ENCODE data around the gene NPAS3.

Gene NPAS3

DNA sequence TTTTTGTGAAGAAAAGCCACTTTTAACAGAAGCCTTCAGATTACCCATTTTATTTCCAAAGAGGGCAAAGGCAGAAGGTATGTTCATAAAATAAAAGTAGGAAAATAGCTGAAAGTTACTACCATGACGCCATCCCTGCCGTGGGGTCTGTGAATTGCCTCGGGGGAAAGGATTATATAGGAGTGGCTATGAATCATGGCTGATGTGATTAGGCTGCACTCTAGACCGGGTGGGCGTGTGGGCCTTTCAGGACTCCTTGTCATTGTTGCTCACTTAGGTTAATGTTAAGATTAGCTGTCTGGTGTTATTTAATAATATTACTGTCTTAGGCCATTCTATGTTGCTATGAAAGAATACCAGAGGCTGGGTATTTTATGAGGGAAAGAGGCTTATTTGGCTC is 816.7 kb downstream of the NPAS3 start:
- no peak for DNase-seq (ENCODE audit: low read depth in 2 of 2)

DNA sequence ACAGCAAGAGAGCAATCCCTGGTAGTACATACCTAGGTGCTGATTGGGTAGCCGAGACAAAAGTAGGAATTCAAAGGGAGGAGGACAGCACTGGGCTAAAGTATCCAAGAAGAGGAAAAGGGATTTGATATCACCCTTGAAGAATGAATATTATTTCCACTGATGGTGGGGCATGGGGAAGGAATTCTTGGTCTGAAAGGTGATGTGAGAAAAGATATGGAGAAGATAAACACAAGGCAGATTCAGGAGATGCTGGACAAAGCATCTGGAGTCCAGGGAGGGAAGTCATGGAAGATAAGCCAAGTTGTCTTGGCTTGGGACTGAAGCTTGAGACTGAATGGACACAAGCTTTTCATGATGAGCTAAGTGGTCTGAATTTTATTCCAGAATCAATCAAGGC is 818.2 kb downstream of the NPAS3 start:
- no peak for DNase-seq (ENCODE audit: low read depth in 2 of 2)

DNA sequence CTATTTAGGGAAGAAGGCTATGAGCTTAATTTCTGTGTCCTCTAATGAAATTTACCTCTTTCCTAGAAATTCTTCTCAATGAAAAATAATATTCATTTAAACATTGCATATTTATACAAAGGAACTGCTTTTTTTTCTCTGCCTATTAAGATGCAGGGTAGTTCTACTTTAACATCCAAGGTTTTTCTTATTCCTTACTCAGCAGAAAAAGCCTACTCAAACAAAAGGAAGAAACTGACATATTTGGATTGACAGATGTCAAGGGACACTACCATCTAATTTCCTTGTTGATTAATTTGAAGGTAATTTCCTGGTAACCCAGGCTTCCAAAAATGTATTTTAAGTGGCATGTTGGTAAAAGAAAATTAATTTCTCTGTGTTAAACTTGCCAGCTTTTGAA is 819.9 kb downstream of the NPAS3 start:
- no peak for DNase-seq (ENCODE audit: low read depth in 2 of 2)

DNA sequence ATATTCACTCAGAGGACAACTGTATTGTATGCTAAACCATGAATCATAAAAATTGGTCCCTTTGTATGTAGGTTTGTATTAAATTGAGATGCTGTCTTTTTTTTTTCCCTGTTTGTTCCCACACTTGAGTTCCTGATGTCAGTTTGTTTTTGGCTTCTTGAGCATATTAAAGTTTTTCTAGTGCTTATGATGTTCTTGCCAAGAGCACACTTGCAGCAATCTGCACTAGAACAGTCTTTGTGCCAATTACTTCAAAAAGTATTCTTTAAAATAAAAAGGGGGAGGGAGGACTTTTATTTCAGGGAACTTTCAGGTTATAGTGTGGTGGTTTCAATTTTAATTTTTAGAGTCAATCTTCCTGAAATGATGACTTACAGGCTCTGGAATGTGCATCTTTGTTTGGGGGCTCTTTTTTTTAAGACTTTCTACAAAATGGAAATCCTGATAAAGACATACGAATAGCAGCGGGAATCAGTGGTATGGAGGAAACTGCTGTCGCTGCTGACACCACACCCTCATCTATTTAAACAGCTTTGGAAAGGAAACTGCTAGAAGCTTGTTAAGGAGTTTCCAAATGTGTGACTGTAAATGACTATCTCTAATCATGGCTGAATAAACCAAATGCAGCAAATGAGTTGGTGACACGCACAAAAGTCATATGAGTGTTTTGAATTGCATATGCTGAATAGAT is 823.6 kb downstream of the NPAS3 start:
- DNase-seq (ENCODE audit: low read depth in 2 of 2), result no peak

DNA sequence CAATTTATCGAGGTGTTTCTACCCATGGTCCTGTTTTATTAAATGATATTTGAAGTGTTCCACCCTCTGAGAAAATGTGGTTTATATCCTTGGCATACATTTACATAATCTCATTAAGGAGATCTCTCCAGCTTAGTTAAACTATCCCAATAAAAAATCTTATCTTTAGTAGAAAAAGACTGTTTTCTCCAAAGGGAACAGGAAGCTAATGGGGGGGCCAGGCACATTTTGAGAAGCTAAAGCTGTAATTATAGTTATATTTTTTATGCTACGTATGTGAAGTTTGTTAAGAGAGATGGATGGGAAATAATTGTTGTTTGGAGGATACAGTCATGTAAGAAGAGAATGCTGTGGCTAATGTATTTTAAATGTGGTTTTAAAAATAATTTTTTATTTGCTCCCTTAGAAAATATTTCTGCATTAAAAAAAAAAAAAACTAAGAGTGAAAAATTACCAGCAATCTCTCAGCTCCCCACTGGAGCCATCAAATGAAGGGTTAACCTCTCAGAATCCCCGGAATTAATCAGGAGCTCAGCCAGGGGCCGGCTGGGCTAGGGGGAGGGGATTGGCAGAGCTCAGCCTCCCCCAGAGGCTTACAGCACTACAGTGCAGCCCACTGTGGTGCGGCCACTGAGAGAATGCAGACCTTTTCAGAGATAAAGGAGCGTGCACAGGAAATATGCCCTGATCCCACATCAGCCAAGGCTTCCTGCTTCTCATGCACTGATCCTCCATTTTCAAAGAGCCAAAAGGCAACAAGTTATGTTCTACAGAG is 826.4 kb downstream of the NPAS3 start:
- DNase-seq (ENCODE audit: low read depth in 2 of 2), result no peak

DNA sequence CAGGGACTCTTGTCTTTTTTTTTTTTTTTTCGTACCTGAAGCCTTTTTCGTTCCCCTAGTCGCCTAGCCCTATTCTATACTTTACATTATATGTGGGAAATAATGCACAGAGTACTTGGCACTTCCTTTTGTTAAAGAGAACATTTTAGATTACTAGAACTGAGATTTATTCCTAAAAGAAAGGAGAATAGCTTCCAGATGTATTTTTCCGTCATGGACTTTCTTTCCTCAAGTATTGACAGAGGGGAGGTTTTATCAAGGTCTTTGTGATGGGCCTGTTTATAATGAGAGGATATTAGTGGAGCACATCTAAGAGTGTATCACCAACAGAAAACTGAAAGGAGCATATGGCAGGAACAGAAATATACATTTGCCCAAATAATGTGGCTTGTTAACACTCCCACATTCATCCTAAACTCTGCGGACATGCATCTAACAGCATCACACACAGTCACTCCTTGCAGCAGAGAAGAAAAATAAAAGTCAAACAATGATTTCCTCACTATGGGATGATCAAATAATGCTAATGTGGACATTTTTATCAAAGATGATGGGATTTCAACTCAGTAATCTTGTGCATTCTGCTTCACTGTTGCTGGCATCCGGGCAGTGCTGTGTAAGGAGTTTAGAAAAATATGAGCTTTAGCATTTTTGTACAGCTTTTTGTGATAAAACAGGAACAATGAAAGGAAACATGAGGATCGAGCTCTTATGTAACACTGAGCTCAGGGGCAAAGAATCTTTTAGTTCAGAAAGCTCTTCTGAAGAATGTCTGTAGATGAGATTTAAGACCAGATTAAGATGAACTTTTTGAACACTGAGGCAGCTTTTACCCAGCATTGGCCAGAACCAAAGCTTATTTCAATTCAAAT is 829.1 kb downstream of the NPAS3 start:
- DNase-seq (ENCODE audit: low read depth in 2 of 2), result no peak

DNA sequence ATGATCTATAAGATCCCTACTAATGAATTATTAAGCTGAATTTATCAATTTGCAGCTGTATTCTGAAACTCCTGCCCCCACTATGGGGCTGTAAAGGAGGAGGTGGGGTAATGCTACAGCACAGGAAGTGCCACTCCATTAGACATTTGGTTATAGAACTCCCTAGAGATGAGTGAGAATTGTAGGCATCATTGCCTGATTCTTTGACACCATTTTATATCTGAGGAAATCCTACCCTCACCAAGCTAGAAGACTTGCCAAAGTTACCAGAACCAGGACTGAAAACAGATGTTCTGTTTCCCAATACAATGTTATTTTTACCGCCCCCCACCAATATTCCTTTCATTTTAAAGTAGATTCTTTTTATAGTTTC is 829.8 kb downstream of the NPAS3 start:
- DNase-seq (ENCODE audit: low read depth in 2 of 2), result no peak

DNA sequence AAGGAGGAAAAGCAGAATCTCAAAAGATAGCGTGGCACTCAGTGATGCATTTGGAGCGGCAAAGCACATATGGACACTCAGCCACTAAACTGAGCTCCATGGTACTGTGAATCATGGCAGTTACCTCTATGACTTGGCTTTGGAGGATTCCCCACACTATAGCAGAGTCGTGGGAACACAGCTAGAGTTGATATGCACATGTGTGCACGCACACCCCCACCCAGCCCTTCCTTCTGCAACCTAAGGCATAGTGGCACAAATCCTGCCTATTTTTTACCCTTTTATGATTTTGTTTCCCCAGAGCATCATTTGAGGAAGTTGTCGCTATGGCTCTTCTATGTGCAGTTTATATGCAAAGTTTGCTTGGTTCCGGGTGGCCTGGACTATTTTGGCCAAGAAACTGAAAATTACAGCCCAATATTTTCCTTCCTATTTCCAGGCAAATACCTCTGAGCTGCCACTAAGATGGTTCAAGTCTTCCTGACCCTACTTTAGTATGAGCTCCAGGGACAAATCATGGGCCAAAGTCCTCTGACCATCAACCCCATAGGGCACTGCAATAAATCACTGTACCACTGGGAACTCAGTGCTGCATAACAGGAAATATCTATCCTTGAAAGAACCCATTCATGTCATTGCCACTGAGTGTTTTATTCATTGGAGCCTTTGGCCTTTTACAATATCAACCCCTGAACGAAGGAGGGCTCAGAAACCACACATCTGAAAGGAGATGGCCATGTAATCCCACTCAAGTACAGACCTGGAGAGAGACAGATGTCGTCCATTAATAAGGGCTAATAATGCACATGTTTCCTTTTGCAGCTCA is 834.7 kb downstream of the NPAS3 start:
- DNase-seq (ENCODE audit: low read depth in 2 of 2), result no peak

DNA sequence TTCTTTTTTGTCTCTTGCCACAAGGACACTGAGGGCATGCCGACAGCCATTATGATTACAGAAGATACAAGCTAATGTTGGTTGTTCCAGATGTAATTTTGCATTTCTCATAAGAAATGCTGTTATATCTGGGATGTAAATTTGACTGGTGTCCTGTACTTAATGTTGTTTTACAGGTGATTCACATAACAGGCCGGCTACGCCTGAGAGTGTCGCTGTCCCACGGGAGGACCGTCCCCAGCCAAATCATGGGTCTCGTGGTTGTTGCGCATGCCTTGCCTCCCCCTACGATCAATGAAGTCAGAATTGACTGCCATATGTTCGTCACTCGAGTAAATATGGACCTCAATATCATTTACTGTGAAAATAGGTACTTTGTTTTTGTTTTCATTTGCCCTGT is 835.5 kb downstream of the NPAS3 start:
- DNase-seq (ENCODE audit: low read depth in 2 of 2), result no peak

DNA sequence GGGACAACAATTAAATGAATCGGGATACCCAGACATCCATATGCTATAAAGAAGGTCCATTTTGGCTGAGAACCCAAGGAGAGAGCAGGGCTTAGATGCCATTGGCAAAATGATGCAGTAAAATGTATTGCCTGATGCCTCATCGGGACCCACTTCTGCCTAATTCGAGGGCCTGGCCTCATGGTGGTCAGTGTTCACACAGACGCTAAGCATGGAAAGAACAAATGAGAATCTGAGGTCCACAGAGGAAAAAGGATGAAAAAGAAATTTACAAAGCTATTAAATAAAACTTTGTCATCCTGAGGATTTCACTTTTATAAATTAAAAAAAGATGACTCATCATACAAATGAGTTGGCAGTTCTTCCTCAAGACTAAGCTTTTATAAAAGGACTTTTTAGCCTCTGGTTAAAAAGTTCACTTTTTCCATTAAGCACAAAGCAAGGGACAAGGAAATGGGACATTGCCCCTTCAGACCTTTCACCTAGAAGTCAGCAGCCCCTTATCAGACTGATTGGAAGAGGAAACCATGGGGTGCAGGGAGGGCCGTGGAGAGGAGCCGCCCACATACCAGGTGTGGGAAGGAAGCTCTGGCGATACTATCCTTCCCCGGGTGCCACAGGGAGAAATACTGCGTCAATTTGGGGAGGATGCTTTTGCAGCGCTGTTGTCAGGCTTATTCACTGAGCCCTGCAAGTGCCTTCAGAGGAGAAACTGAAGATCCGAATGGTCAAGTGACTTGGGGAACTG is 836.2 kb downstream of the NPAS3 start:
- DNase-seq (ENCODE audit: low read depth in 2 of 2), result no peak

DNA sequence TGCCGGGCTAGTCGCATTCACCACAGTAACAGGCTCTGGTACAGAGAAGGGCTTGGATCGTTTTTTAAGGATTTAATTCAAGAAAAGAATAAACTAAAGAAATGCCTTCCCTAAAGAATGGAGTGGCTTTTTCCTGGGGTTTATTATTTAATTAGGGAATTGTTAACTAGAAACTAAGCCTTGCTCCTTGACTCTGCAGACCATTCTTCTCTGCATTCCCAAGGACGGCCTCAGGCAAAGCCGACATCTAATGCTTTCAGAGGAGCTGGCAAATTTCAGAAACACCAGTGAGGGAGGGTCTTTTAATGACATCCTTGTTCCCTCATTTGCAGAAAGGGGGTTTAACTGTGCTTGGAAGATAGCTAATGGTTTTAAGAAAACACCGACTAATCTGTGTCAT is 838.2 kb downstream of the NPAS3 start:
- DNase-seq (ENCODE audit: low read depth in 2 of 2), result no peak

DNA sequence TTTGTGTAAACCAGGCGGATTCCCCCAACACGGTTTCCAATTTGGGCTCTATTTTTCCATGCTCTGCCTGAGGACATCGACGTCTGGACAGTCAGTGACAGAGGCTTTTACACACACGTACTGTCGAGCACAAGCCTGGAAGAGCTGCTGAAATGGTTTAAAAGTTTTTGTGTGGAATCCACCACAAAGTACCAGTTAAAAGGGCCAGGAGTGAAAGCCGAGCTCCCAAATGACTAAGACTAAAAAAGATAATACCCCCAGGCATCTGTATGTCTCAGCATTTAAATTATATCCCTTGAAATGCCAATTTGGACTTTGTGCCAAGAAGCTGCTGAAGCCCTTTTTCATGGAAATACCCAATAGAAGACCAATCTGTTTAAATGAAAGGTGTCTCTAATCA is 839.0 kb downstream of the NPAS3 start:
- no peak for DNase-seq (ENCODE audit: low read depth in 2 of 2)

DNA sequence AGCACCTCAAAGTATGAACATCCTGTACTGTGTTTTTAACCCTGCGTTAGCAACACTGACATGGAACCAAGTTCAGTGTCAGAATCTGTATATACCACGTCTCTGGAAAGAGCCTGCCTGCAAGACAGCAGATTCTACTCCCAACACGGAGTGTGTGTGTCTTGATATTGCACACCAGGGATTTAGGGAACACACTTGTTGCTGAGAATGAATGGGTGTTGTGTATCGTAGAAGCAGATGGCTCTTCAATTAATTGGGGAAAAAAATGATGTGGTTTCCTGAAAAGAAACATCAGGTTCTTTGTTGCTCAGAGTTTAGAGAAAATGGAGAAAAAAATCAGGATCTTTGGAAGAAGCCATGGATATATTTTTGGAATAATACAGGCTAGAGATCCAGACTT is 841.4 kb downstream of the NPAS3 start:
- DNase-seq (ENCODE audit: low read depth in 2 of 2), result no peak

DNA sequence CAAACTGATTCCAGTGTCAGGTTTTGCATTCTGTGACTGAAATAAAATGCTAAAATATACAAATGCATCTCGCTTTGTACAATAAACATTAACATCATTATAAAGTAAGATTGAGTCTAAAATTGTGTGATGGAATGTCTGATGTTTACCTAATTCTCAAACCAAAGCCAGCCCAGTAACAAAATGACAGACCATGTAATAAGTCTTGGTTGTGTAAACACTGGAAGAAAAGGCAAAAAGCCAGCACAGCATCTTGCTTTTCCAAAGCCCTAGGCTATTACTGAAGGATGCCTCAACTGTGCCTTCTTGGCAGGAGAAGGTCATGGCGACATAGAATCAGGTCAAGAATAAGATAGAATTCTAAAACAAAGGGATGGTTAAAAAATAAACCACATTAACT is 842.6 kb downstream of the NPAS3 start:
- no peak for DNase-seq (ENCODE audit: low read depth in 2 of 2)

DNA sequence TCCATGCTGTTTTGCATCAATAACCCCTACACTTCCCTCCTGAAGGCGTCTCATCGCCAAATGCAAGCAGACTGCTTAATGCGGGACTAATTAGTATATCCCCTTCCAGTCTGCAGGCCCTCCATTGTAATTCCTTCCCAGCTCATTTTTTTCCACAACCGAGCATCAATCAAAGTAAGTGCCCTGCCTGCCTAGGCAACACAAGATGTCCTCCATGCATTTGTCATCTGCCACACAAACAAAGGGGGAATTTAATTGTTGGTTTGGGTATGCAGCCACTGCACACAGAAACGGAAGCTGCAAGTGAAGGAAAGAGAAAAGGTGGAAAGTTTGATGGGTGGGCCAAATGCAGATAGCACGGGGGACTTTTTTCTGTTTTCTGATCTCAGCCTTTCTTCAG is 844.2 kb downstream of the NPAS3 start:
- no peak for DNase-seq (ENCODE audit: low read depth in 2 of 2)

DNA sequence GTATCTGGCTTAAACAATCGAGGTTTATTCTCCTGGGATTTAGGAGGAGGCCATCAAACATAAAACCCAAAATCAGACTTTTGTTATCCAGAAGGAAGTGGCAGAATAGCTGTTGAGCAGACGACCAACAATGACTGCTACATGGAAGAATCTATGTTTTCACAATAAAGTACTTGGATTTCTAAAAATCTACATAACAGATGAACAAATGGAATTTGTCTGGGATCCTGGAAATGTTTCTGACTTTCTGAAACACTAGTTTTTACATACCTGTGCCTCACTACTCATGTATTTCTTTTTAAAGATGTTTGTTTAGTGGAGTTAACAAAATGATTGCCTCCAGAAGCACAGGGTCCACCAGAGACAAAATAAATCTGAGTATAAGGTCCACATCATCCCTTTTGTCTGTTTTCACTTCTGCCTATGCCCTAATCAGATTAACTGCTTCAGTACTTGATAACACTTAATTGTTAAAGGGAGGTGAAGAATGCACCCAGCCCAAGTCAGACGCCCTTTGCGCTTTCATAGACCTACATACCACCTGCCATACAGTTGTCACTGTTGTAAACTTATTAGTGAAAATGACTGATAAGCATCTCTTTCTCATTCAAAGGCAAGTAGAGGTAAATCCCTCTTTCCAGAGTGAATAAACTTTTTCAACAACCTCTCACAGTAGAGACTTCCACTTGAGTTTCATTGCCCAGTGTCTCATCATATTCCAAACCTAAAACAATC is 847.6 kb downstream of the NPAS3 start:
- no peak for DNase-seq (ENCODE audit: low read depth in 2 of 2)

DNA sequence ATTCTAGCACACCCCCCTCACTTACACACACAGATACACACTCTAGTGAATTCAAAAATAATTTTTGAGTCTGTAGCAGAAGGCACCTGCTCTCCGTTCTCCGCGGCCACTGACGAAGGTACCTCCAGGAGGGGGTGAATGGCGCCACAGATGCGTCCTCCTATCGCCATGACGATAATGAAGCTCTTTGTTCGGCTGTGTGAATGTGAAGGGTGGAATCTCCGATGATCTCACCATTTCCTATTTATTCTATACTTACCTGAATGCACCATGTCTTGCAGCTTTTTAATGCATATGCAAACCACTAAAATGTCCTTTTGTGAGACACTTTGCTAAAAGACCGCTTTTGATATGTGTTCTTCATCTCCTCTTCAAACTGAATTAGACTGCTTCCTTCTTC is 849.5 kb downstream of the NPAS3 start:
- DNase-seq (ENCODE audit: low read depth in 2 of 2), result no peak

DNA sequence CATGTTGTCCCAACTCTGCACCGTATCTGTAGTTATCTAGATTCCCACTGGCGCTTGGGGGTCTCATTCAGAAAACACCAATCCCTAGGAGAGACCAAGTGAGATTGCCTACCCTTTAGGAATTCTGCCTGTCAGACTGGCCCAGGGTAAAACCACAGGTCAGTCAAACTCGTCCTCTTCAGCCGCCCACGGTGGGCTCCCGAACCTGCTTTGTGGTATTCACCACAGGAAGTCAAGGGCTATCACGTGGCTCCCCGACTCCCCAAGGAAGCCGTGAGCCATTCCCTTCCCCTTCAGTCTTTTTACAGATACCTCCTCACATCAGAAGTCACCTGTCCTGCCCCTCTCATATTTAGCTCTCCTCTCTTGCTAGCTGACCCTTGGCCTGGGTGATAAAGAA is 852.3 kb downstream of the NPAS3 start:
- no peak for DNase-seq (ENCODE audit: low read depth in 2 of 2)

DNA sequence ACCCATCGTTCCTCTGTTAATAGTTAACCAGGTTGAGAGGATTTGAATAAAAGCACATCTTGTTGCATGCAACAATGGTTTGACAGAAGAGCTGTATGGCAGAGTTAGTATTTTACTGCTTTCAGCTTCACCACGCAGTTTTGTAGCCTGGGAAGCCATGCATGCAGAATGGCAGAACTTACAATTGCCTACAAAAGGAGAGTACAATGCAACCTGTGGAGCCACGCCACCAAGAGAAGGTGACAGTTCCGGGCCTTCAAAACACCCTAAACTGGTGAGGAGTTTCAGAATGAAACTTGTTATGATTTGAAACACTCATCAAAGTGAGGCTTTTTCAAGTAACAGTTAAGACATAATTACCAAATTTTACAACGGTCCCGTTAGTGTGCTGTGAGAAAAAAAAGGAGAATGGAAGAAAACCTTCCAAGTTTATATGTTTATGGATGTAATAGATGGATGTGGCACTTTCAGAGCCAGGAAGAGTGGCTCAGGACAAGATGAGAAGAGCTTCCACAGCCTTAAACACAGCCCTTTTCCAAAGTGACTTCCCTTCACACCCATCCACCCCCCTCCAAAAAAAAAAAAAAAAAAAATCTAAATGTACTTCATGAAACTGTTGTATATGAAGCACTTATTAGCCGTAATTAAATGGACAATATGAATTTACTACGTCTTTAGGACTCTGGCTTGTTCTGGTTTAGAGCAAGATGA is 853.5 kb downstream of the NPAS3 start:
- DNase-seq (ENCODE audit: low read depth in 2 of 2), result no peak
